HG03460 (cell line): ENCODE measurements around the gene PBRM1.

Experiments used
- ATAC-seq: cut with Tn5 transposase; IDR thresholded peaks from one replicate; pipeline ENCODE4 v1.9.1; 2021; ENCODE audit not compliant: unreplicated experiment

Gene PBRM1

GRCh38 chr3:52670621-52671521 is 14.8 kb downstream of the PBRM1 start:
- peak; percentile 77 for ATAC-seq

- no peak for ATAC-seq
These were observed 22.6 kb downstream of the PBRM1 start for GRCh38 chr3:52663098-52663497.

GRCh38 chr3:52660046-52660445 is 25.7 kb downstream of the PBRM1 start:
- ATAC-seq = no peak

- ATAC-seq = no peak
These were observed 29.8 kb downstream of the PBRM1 start for GRCh38 chr3:52655895-52656294.

DNA sequence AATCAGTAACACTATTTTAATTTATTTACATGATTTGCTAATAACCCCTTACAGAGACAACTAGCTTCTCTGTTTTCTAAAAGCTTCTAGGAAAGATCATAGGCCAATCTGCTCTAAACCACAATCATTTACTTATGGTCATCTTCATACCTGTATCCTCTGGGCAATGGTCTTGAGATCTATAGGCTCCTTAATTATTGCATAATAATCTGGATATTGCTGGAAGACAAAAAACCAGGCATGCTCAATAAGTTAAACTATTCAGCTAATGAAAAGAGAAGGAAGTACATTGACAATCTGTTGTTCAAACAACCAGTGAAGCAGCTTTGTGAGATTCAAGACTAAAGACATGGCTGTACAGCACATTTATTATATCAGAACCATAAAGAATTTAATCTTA is 34.1 kb downstream of the PBRM1 start:
- no peak for ATAC-seq

- ATAC-seq = no peak
These were observed 35.3 kb downstream of the PBRM1 start for GRCh38 chr3:52650439-52650838.

DNA sequence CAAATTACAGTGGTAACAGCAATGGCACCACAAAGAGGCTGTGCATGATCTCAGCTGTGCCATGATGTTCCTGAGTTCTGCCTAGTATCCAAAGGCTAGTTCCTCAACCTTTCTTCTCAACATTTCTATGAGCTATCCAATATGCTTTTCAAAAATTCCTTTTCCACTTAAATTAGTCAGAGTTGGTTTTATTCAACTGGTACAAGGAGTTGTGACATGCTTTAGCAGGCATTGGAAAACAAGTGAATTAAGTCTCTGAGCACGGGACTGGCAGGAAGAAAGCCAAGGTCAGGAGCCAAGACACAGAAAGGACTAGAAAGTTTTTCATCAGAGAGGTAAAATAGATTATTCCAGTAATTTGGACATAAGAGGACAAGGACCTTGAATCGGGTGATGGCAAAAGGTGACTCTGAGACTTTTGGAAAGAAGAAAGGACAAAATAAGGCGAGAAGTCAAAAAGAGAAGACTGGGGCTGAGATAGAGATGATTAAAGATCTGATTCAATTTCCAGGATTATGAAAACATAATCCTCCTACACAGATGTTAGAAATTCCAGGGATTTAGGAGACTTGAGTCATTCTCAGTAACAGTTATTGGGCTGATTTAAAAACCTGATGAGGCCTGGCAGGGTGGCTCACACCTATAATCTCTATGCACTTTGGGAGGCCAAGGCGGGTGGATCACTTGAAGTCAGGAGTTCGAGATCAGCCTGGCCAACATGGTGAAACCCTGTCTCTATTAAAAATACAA is 36.1 kb downstream of the PBRM1 start:
- ATAC-seq = no peak

- no peak for ATAC-seq
These were observed 40.2 kb downstream of the PBRM1 start for GRCh38 chr3:52645549-52645948.

- no peak for ATAC-seq
These were observed 49.0 kb downstream of the PBRM1 start for GRCh38 chr3:52636673-52637072.

GRCh38 chr3:52633786-52634185 is 51.9 kb downstream of the PBRM1 start:
- ATAC-seq = no peak

- ATAC-seq = no peak
These were observed 60.7 kb downstream of the PBRM1 start for GRCh38 chr3:52625041-52625440.

DNA sequence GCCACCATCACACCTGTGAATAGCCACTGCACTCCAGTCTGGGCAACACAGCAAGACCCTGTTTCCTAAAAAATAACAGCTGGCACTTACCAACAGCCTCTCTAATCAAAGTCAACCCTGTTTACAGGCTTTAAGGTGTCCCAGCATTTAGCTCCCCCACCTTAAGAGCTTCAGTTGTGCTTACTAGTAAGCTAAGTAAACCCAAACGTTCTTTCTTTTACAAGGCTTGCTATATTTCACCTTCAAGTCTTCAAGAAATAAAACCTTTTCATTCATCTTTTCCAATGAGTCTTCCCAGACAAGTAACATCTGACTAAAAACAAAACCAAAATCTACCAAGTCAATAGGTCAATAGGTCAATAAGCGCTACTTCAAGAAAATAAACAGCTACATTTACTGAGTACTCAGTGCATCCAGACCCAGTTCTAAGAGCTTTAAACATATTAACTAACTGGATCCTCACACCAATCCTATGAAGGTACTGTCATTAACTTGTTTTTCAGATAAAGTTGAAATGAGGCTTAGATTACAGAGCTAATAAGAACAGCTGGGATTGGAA is 62.4 kb downstream of the PBRM1 start:
- ATAC-seq = no peak

DNA sequence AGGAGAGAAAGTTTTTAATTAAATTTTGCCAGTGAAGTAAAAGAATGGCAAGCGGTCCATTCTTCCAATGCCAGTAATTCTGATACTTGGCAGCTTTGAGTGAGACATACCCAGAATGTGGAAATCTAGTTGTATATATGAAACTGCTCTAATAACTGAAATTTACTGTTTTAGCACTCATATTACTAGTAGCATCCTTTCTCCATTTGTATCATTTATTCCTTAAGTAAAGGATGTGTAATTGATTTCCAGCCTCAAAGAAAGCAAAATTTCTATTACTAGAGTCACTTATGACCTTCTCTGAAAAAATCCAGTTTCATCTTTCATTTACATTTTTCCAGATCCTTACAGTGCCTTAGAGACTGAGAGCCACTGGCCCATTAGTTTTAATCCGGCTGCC is 65.1 kb downstream of the PBRM1 start:
- ATAC-seq = no peak

DNA sequence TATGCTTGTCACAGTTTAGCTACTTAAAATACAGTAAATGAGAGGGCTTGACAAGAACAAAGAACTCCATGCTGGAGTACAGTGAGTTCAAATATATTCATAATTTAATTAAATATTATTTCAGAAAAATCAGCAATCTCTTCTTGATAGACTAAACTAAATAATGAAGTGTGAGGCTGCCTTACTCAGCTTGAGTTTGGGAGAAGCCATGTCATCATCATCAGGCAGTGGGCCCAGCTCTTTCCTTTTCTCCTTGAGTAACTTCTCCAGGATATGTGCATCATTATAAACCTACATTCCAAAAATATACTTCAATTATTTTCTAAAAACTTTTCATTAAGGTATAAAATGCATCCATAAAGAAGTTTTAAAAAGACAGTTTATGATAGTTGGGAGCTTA is 70.5 kb downstream of the PBRM1 start:
- no peak for ATAC-seq

GRCh38 chr3:52614689-52615088 is 71.0 kb downstream of the PBRM1 start:
- no peak for ATAC-seq

GRCh38 chr3:52609316-52609815 is 76.3 kb downstream of the PBRM1 start:
- no peak for ATAC-seq

DNA sequence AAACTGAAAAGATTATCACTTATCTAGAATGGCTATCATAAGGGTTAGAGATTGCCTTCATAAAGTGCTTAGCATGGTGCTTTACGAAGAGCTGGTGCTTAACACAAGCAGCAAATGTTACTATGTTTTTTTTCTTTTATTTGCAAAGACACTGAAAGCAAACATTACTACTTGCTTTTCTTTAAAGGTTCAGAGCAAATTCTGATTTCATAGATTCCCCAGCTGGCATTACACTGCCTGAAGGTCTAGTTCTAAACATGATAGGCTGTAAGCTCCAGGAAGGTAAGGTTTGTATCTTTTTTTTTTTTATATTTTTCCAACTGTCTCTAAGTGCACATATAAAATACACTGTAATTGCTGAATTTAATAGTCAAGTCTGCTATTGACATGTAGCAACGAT is 77.4 kb downstream of the PBRM1 start:
- no peak for ATAC-seq

GRCh38 chr3:52606373-52607085 is 79.2 kb downstream of the PBRM1 start:
- ATAC-seq = no peak

GRCh38 chr3:52600258-52600657 is 85.5 kb downstream of the PBRM1 start:
- ATAC-seq = no peak

DNA sequence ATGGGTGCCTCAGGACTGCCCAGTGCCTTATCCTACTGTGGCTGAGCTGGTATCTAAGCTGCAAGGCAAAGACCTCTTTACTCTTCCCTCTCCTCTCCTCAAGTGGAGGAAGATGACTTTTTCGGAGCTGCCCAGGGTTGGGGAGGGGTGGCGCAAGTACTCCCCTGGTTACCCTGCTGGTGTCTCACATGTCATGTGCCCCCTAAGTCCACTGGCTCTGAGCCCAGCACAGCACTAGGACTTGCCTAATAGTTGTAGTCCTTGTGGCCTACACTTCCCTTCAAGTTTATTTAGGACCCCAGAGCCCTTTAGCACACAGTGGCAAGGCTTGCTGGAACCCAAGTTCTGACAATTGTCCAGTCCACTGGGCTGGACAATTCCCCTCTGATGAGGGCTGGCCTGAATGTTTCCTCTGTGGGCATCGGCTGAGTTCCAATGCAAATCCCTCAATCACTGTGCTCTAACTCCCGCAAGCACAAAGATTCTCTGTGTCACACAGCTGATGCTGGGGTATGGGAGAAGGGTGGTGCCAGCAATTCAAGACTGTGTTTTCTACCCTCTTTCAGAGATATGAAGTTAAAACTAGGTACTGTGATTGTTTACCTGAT is 89.0 kb downstream of the PBRM1 start:
- no peak for ATAC-seq

DNA sequence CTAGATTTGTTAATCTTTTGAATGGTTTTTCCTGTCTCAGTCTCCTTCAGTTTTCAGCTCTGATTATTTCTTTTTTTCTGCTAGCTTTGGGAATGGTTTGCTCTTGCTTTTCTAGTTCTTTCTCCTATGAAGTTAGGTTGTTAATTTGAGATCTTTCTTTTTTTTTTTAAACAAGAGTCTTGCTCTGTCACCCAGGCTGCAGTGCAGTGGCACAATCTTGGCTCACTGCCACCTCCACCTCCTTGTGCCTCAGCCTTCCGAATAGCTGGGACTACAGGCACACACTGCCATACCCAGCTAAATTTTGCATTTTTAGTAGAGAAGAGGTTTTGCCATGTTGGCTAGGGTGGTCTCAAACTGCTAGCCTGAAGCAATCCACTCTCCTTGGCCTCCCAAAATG is 92.6 kb downstream of the PBRM1 start:
- no peak for ATAC-seq
